ENCODE data around the gene FYB1.
A peak's percentile ranks its signal among the peaks of the same experiment; 100 is the strongest.

The FYB1 gene

DNA sequence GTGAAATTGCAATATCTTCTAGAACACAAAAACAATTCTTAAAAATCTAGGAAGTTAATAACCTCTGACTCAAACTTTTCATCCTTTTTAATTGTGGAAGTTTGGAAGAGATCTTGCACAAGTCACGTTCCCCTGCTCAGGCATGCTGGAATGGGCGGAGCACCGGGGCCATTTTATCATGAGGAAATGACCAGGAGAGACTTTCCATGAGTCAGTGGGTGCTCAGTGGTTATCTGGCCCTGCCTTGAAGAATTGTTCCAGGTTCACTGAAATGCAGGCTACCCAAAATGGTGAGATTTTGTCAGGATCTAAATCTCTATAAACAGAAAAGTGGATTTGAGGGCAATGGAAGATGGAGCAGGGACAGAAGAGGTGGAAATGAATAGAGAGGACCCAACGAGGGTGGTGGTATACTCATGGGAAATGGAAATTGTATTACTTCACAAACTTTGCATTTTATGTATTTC, 61.2 kb downstream of the FYB1 start:
- H3K36me3 Mint-ChIP-seq (ENCODE audit: low read depth) = peaks cover 3% of the 10 kb centered on the region
- no peaks in the 10 kb centered on the region for H3K9me3 Mint-ChIP-seq
- no peaks in the 10 kb centered on the region for H3K27me3 Mint-ChIP-seq
- peaks cover 83% of the 10 kb centered on the region for H3K4me1 Mint-ChIP-seq (ENCODE audit: low read depth)
- peak overlapping the region; percentile 92 for H3K27ac Mint-ChIP-seq
- peak overlapping the region; percentile 54 for H3K4me3 Mint-ChIP-seq
- no peak for DNase-seq

DNA sequence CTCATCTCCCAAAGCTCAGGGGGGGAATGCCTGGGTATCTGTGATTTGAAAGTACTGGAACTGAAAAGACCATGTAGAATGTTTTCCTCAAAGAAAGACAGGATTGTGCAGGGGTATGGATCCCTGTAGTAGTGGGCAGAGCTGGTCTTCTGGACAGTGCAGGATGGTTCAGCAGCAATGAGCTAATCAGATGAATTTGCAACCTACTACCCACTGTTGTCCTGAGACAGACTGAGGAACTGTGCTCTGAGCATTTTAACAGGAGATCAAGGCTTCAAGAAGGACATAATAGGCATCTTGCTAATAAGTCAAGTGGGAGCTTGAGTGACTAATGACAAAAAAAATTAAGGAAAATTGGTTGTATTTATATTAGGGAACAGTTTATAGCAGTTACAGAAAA, 61.7 kb downstream of the FYB1 start:
- peaks cover 86% of the 10 kb centered on the region for H3K4me1 Mint-ChIP-seq (ENCODE audit: low read depth)
- H3K36me3 Mint-ChIP-seq (ENCODE audit: low read depth) = peaks cover 8% of the 10 kb centered on the region
- no peaks in the 10 kb centered on the region for H3K9me3 Mint-ChIP-seq
- no peak for DNase-seq
- H3K27me3 Mint-ChIP-seq = no peaks in the 10 kb centered on the region
- H3K4me3 Mint-ChIP-seq = peak overlapping the region; percentile 54
- H3K27ac Mint-ChIP-seq = peak overlapping the region; percentile 92

DNA sequence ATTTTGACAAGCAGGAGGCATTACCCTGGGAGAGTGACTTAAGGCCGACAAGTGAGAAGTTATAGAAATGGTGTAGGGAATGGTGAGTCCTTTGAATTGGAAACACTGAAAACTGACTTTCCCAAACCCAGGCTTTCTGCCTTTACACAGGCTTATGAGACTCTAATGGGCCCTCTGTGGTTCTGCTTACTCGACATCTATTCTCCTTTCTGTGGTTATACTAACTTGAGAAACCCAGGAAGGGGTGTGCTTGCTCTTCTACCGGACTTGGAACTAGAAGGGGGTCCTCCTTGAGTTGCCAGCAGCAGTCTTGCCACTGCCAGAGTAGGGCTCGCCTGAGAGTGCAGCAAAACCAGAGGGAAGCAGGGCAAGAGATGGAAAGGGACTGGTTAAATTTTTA, 63.3 kb downstream of the FYB1 start:
- Mint-ChIP-seq H3K4me3 (peak overlapping the region; percentile 66), H3K9me3 (no peaks in the 10 kb centered on the region), H3K27ac (peak overlapping the region; percentile 94), H3K27me3 (no peaks in the 10 kb centered on the region), H3K36me3 (ENCODE audit: low read depth) (peaks cover 23% of the 10 kb centered on the region), H3K4me1 (ENCODE audit: low read depth) (peaks cover 89% of the 10 kb centered on the region)
- no peak for DNase-seq

DNA sequence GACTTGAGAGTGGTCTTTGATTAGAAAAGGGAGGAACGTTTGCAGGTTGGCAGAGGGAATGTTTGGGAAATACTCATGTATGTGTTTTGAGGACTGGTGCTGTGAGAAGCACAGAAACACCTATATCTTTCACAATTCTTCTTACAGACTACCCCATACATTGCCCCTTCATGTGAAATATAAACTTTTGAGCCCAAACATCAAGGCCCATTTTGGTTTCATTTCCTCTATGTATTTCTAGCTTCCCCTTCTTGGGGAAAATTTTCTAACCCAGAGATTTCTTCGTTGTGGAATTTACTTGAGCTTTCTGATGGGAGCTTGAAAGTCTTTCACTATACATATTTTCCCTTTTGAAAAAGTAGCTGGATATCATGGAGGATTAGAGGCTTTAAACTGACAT, 67.6 kb downstream of the FYB1 start:
- Mint-ChIP-seq H3K27ac (peak overlapping the region; percentile 94), H3K36me3 (ENCODE audit: low read depth) (peaks cover 40% of the 10 kb centered on the region), H3K27me3 (no peaks in the 10 kb centered on the region), H3K4me1 (ENCODE audit: low read depth) (peaks cover 83% of the 10 kb centered on the region), H3K9me3 (no peaks in the 10 kb centered on the region), H3K4me3 (peak overlapping the region; percentile 33)
- no peak for DNase-seq

DNA sequence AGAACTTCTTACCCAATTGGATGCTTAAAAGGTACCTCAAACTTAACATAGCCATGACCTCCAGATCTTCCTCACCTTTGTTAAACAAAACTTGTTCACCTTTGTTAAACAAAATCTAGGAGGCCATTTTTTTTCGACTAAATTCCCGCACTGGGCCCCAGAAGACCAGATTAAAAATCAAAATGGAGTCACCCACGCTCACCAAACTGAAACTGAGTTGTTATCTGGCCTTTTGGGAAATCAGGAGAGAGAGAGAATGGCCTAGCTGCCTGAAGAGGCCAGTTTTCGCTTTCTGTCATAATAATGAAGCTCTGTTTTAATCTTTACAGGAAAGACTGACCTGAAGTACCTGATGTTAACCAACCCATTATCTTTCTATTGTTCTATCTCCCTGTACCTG, 69.4 kb downstream of the FYB1 start:
- no peaks in the 10 kb centered on the region for H3K27me3 Mint-ChIP-seq
- H3K4me3 Mint-ChIP-seq = no peak overlapping the region
- no peaks in the 10 kb centered on the region for H3K9me3 Mint-ChIP-seq
- H3K36me3 Mint-ChIP-seq (ENCODE audit: low read depth) = peaks cover 40% of the 10 kb centered on the region
- no peak for DNase-seq
- peaks cover 75% of the 10 kb centered on the region for H3K4me1 Mint-ChIP-seq (ENCODE audit: low read depth)
- H3K27ac Mint-ChIP-seq = peak overlapping the region; percentile 94

DNA sequence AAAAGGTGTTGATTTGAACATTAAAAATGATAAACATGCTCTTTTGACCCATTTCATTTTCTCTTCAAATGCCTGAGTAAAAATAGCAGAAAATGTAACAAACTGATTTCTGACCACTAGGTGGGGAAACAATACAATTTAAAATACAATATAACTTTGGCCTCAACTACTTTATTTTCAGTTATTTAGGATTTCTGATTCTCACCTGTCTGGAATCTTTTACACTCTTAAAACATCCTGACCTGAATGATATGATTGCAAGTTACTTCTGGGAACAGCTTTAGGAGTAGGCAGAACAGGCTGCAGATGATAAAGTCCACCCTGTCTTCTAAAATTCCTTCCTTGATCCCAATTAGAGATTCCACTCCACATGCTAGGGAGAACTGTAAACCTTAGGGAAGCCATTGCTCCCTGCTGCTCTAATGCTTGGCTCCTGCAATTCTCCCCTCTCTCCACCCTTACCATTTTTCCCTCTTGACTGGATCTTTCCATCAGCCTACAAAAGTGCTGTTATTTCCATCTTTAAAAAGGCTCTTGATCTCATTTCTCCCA, 70.3 kb downstream of the FYB1 start:
- H3K27ac Mint-ChIP-seq = peak overlapping the region; percentile 94
- H3K36me3 Mint-ChIP-seq (ENCODE audit: low read depth) = peaks cover 43% of the 10 kb centered on the region
- peaks cover 74% of the 10 kb centered on the region for H3K4me1 Mint-ChIP-seq (ENCODE audit: low read depth)
- DNase-seq = no peak
- H3K27me3 Mint-ChIP-seq = no peaks in the 10 kb centered on the region
- H3K4me3 Mint-ChIP-seq = no peak overlapping the region
- no peaks in the 10 kb centered on the region for H3K9me3 Mint-ChIP-seq

DNA sequence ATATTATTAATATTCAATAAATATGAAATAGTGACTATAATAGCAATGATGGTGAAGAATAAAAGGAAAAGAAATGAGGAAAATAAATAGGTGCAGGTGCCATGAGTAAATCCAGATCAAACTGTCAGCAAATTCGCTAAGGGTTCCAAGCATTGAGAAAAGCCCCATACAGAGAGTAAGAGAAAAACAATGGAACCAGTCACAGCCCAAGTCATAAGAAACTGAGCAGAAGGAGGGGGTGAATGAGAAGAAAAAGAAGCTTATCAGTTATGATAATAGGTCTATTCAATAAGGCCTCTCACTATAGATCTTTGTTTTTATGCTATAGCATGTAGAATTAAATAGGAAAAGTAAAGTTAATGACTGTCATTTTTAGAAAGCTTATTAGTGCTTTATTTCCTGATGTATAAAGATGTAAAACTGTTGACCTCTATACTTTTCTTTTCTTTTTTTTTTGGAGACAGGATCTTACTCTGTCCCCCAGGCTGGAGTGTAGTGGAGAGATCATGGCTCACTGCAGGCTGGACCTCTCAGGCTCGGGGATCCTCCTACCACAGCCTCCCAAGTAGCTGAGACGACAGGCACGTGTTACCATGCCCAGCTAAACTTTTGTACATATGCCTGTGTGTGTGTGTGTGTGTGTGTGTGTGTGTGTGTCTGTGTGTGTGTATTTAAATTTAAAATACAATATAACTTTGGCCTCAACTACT, 72.4 kb downstream of the FYB1 start:
- Mint-ChIP-seq H3K36me3 (ENCODE audit: low read depth) (peaks cover 29% of the 10 kb centered on the region), H3K4me3 (no peak overlapping the region), H3K27ac (peak overlapping the region; percentile 86), H3K27me3 (no peaks in the 10 kb centered on the region), H3K9me3 (no peaks in the 10 kb centered on the region), H3K4me1 (ENCODE audit: low read depth) (peaks cover 58% of the 10 kb centered on the region)
- DNase-seq = no peak

DNA sequence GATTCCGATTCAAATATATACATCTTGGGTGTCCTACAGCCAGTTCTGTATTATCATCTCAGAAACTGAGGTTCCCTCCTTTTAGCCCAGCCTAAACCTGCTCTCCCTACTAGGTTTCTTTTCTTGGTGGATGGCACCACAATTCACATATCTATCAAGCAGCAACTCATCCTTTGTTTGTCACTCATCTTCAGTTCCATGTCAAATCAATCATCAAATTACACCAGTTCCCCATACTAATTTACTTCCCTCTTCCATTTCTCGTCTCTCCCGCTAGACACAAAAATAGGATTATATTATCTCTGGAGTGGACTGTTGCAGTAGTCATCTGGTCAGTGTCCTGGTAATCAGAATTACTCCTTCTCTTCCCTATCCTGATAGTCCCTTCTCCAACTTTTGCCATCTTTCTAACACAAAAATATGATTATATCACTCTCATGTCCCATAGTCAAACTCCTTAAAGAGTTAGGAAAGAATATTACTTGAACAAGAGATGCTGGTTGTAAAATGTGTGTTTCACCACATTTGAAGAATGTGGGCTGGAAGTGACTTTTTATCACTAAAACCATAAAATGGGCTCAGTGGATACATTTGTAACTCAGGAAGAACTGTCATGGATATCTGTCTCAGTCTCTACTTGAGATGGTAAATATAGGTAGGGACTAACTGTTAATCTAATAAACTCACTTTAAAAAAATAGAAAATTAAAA, 76.1 kb downstream of the FYB1 start:
- no peaks in the 10 kb centered on the region for H3K27me3 Mint-ChIP-seq
- H3K27ac Mint-ChIP-seq = no peak overlapping the region
- no peak for DNase-seq
- no peaks in the 10 kb centered on the region for H3K9me3 Mint-ChIP-seq
- H3K4me1 Mint-ChIP-seq (ENCODE audit: low read depth) = peaks cover 46% of the 10 kb centered on the region
- no peak overlapping the region for H3K4me3 Mint-ChIP-seq
- H3K36me3 Mint-ChIP-seq (ENCODE audit: low read depth) = peaks cover 21% of the 10 kb centered on the region

DNA sequence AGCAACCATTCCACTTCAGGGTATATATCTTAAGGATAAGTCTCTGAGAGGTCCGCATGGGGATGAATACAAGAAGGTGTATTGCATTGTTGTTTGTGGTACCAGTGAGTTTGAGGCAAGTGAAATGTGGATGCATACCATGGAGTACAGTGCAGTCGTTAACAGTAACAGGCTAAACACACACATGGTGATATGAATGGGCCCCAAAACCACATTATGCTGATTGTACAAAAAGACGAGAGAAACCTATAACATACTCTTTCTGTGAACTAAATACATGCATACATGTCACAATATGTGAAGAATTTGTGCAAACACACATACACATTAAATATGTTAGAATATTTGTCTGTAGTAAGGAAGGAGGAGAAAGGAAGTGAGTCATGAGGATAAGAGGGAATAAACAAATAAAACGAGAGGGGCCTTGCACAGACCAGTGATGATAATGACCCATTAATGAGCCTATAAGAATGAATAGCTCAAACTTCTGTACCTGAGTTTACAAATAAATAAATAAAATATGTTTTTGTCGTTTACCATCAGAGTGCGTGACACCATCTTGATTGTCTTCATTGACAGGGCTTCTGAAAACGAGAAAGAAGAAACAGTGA, 78.7 kb downstream of the FYB1 start:
- Mint-ChIP-seq H3K27me3 (no peaks in the 10 kb centered on the region), H3K4me1 (ENCODE audit: low read depth) (peaks cover 46% of the 10 kb centered on the region), H3K9me3 (no peaks in the 10 kb centered on the region), H3K4me3 (no peak overlapping the region), H3K36me3 (ENCODE audit: low read depth) (peaks cover 38% of the 10 kb centered on the region), H3K27ac (no peak overlapping the region)
- no peak for DNase-seq

DNA sequence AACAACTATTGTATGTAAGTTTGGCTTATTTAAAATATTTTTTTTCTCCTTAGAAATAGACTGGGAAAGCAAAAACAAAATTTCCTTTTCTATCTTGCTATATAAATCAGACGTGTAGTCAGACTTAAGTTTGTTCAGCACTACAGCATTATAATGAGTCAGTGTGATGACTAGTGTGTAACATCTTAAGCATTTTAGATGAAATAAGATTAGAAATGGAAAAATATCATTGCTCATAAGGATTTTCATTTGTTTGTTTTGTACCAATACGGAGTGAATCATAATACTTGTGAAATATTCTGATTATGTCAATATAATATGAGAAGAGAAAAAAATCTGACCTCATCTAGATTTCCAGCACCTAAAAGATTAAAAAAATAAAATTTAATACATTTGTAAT, 80.5 kb downstream of the FYB1 start:
- no peaks in the 10 kb centered on the region for H3K9me3 Mint-ChIP-seq
- DNase-seq = no peak
- peaks cover 38% of the 10 kb centered on the region for H3K4me1 Mint-ChIP-seq (ENCODE audit: low read depth)
- no peak overlapping the region for H3K27ac Mint-ChIP-seq
- H3K4me3 Mint-ChIP-seq = no peak overlapping the region
- peaks cover 49% of the 10 kb centered on the region for H3K36me3 Mint-ChIP-seq (ENCODE audit: low read depth)
- no peaks in the 10 kb centered on the region for H3K27me3 Mint-ChIP-seq

DNA sequence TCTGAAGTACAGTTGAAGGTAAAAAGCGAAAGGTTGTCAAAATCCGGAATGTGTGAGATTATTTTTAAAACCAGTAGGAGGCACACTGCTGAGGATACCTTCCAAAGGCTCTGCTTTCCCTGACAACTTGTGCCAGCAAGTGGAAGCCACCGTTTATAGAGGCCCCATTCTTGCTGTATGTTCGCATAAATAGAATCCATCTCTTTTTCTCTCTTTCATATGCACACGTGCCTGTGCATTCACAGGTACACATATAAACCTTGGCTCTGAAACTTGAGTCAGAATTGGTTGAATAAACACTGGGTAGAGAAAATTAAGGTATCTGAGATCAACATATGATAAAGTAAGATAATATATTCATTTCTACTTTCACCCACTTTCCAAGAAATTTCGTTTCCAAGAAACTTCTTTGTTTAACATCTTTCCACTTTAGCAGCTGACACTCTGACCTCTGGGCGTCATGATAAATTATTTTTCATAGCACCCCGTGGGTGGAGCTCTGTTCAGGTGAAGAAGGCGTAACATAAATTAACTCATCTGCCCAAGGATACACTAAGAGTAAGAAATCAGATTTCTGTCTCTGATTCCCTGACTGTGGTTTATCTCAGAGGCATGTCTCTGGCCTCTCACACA, 81.4 kb downstream of the FYB1 start:
- no peaks in the 10 kb centered on the region for H3K9me3 Mint-ChIP-seq
- peaks cover 57% of the 10 kb centered on the region for H3K36me3 Mint-ChIP-seq (ENCODE audit: low read depth)
- H3K4me3 Mint-ChIP-seq = no peak overlapping the region
- peaks cover 42% of the 10 kb centered on the region for H3K4me1 Mint-ChIP-seq (ENCODE audit: low read depth)
- DNase-seq = no peak
- H3K27me3 Mint-ChIP-seq = no peaks in the 10 kb centered on the region
- H3K27ac Mint-ChIP-seq = peak overlapping the region; percentile 78

DNA sequence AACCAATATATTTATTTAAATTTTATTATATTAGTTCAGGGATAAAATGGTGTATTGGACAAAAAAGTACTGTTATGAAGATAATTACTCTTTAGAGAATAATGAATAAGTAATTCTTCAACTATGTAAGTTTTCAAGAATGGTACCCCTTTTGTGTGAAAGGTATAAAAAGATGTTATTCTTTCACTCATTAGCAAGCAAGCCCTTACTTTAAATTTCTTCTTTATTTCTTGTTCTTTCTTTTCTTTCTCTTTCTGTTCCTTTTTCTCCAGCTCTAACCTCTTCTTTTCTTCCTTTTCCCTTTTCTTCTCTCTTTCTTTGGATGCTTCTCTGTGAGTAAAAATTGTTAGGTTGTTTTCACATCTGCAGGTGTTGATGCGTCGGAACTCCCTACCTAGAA, 82.0 kb downstream of the FYB1 start:
- DNase-seq = no peak
- Mint-ChIP-seq H3K9me3 (no peaks in the 10 kb centered on the region), H3K27ac (peak overlapping the region; percentile 78), H3K4me1 (ENCODE audit: low read depth) (peaks cover 44% of the 10 kb centered on the region), H3K36me3 (ENCODE audit: low read depth) (peaks cover 62% of the 10 kb centered on the region), H3K27me3 (no peaks in the 10 kb centered on the region), H3K4me3 (no peak overlapping the region)

DNA sequence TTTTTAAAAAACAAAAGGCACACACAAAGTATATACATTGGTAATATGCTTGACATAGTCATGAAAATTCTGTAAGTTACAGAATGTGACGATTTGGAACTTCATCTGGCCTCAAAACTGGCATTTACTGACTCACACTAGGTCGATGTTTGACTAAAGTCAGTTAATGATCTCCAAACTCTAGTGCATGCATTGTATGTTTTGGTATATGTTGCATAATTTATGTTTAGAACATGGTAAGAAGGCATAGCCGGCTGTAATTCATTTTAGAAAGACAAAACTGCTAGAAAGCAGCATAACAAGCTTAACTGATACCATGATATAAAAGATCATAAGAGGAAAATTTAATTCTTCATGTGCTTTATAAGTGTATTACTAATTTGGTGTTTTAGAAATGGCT, 86.6 kb downstream of the FYB1 start:
- H3K27me3 Mint-ChIP-seq = no peaks in the 10 kb centered on the region
- DNase-seq = no peak
- peaks cover 60% of the 10 kb centered on the region for H3K4me1 Mint-ChIP-seq (ENCODE audit: low read depth)

DNA sequence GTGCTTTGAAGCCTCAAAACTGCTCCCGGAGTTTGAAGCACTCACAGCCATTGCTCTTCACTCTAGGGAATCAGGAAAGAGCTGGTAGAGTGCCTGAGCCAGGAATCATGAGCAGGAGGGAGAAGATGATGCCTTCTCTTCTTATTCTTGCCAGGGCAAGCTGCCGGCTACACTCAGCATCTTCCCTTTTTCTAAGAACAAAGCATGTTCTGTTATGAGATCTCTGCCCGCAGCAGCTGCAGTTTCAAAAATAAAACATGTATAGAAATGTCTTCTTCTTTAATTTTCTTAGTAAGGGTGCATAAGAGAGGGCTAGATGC, 87.3 kb downstream of the FYB1 start:
- H3K9me3 Mint-ChIP-seq = no peaks in the 10 kb centered on the region
- no peaks in the 10 kb centered on the region for H3K27me3 Mint-ChIP-seq
- no peak for DNase-seq
- peak overlapping the region; percentile 15 for H3K27ac Mint-ChIP-seq
- H3K4me1 Mint-ChIP-seq (ENCODE audit: low read depth) = peaks cover 60% of the 10 kb centered on the region
- no peak overlapping the region for H3K4me3 Mint-ChIP-seq
- H3K36me3 Mint-ChIP-seq (ENCODE audit: low read depth) = peaks cover 87% of the 10 kb centered on the region

More for the DNA sequence above, 86.6 kb downstream of the FYB1 start:
- Mint-ChIP-seq H3K4me3 (no peak overlapping the region), H3K27ac (peak overlapping the region; percentile 78), H3K9me3 (no peaks in the 10 kb centered on the region), H3K36me3 (ENCODE audit: low read depth) (peaks cover 84% of the 10 kb centered on the region)

Data from activated T-cell treated with anti-CD3 and anti-CD28 coated beads, Interleukin-2, amount 50 U/mL, for 24 hours (primary cell).